Measurements from ENCODE around the gene BPIFB1. TPM values are rescaled to one million over a fixed set of nuclear protein-coding genes. Genes with fewer than 3 reads are reported as not detected.

Gene BPIFB1
- total and polyA plus RNA-seq, 9 of the 15 experiments (the other 6 are each of a cell fraction or from before 2014, with no cell fraction given) = not detected

Other genes with a start within 250 kb of the BPIFB1 start
Only the 7 nearest of the 8 such genes appear.
- gene BPIFB4, start 203.6 kb upstream of the BPIFB1 start, total RNA-seq (2014; rRNA removed) = not detected in 2 replicates
- gene BPIFB4, start 203.6 kb upstream of the BPIFB1 start, total RNA-seq (2014; rRNA removed; fragmentation: Illumina TruSeq; extraction: Trizol) = not detected in 2 replicates
- gene BPIFB4, start 203.6 kb upstream of the BPIFB1 start, total RNA-seq (2015; rRNA removed; fragmentation: Illumina TruSeq; extraction: Trizol) = not detected in 2 replicates
- not detected in 2 replicates for gene BPIFB4, start 203.6 kb upstream of the BPIFB1 start, total RNA-seq (2021)
- gene BPIFB4, start 203.6 kb upstream of the BPIFB1 start, polyA plus RNA-seq (2011; rRNA removed) = not detected in 2 replicates
- not detected in 2 replicates for gene BPIFB4, start 203.6 kb upstream of the BPIFB1 start, polyA plus RNA-seq (2014; fragmentation: Illumina TruSeq; extraction: Trizol)
- gene BPIFB4, start 203.6 kb upstream of the BPIFB1 start, polyA plus RNA-seq (2014; fragmentation: Nextera tagmentation; extraction: Ambion mirVana) = not detected
- not detected in 2 replicates for gene BPIFB4, start 203.6 kb upstream of the BPIFB1 start, polyA plus RNA-seq (2014; rRNA removed)
- gene BPIFA2, start 115.1 kb upstream of the BPIFB1 start, total RNA-seq (2014; rRNA removed) = not detected in 2 replicates
- not detected in 2 replicates for gene BPIFA2, start 115.1 kb upstream of the BPIFB1 start, total RNA-seq (2014; rRNA removed; fragmentation: Illumina TruSeq; extraction: Trizol)
- not detected in 2 replicates for gene BPIFA2, start 115.1 kb upstream of the BPIFB1 start, total RNA-seq (2015; rRNA removed; fragmentation: Illumina TruSeq; extraction: Trizol)
- not detected in 2 replicates for gene BPIFA2, start 115.1 kb upstream of the BPIFB1 start, total RNA-seq (2021)
- not detected in 2 replicates for gene BPIFA2, start 115.1 kb upstream of the BPIFB1 start, polyA plus RNA-seq (2011; rRNA removed)
- gene BPIFA2, start 115.1 kb upstream of the BPIFB1 start, polyA plus RNA-seq (2014; fragmentation: Illumina TruSeq; extraction: Trizol) = not detected in 2 replicates
- gene BPIFA2, start 115.1 kb upstream of the BPIFB1 start, polyA plus RNA-seq (2014; fragmentation: Nextera tagmentation; extraction: Ambion mirVana) = not detected
- not detected in 2 replicates for gene BPIFA2, start 115.1 kb upstream of the BPIFB1 start, polyA plus RNA-seq (2014; rRNA removed)
- gene BPIFA3, start 65.9 kb upstream of the BPIFB1 start, total RNA-seq (2014; rRNA removed) = not detected in 2 replicates
- gene BPIFA3, start 65.9 kb upstream of the BPIFB1 start, total RNA-seq (2014; rRNA removed; fragmentation: Illumina TruSeq; extraction: Trizol) = not detected in 2 replicates
- gene BPIFA3, start 65.9 kb upstream of the BPIFB1 start, total RNA-seq (2015; rRNA removed; fragmentation: Illumina TruSeq; extraction: Trizol) = not detected in 2 replicates
- not detected in 2 replicates for gene BPIFA3, start 65.9 kb upstream of the BPIFB1 start, total RNA-seq (2021)
- gene BPIFA3, start 65.9 kb upstream of the BPIFB1 start, polyA plus RNA-seq (2011; rRNA removed) = not detected in 2 replicates
- gene BPIFA3, start 65.9 kb upstream of the BPIFB1 start, polyA plus RNA-seq (2014; fragmentation: Illumina TruSeq; extraction: Trizol) = not detected in 2 replicates
- not detected for gene BPIFA3, start 65.9 kb upstream of the BPIFB1 start, polyA plus RNA-seq (2014; fragmentation: Nextera tagmentation; extraction: Ambion mirVana)
- gene BPIFA3, start 65.9 kb upstream of the BPIFB1 start, polyA plus RNA-seq (2014; rRNA removed) = not detected in 2 replicates
- gene BPIFA1, start 47.2 kb upstream of the BPIFB1 start, total RNA-seq (2014; rRNA removed) = not detected in 2 replicates
- not detected in 2 replicates for gene BPIFA1, start 47.2 kb upstream of the BPIFB1 start, total RNA-seq (2014; rRNA removed; fragmentation: Illumina TruSeq; extraction: Trizol)
- not detected in 2 replicates for gene BPIFA1, start 47.2 kb upstream of the BPIFB1 start, total RNA-seq (2015; rRNA removed; fragmentation: Illumina TruSeq; extraction: Trizol)
- not detected in 2 replicates for gene BPIFA1, start 47.2 kb upstream of the BPIFB1 start, total RNA-seq (2021)
- not detected in 2 replicates for gene BPIFA1, start 47.2 kb upstream of the BPIFB1 start, polyA plus RNA-seq (2011; rRNA removed)
- gene BPIFA1, start 47.2 kb upstream of the BPIFB1 start, polyA plus RNA-seq (2014; fragmentation: Illumina TruSeq; extraction: Trizol) = not detected in 2 replicates
- not detected for gene BPIFA1, start 47.2 kb upstream of the BPIFB1 start, polyA plus RNA-seq (2014; fragmentation: Nextera tagmentation; extraction: Ambion mirVana)
- not detected in 2 replicates for gene BPIFA1, start 47.2 kb upstream of the BPIFB1 start, polyA plus RNA-seq (2014; rRNA removed)
- gene CDK5RAP1, start 118.3 kb downstream of the BPIFB1 start, total RNA-seq (2014; rRNA removed) = 41.6 and 48.0 TPM in 2 replicates
- 62.9 and 66.0 TPM in 2 replicates for gene CDK5RAP1, start 118.3 kb downstream of the BPIFB1 start, total RNA-seq (2014; rRNA removed; fragmentation: Illumina TruSeq; extraction: Trizol)
- gene CDK5RAP1, start 118.3 kb downstream of the BPIFB1 start, total RNA-seq (2015; rRNA removed; fragmentation: Illumina TruSeq; extraction: Trizol) = 53.9 and 58.3 TPM in 2 replicates
- 51.6 and 53.5 TPM in 2 replicates for gene CDK5RAP1, start 118.3 kb downstream of the BPIFB1 start, total RNA-seq (2021)
- 51.9 and 54.5 TPM in 2 replicates for gene CDK5RAP1, start 118.3 kb downstream of the BPIFB1 start, polyA plus RNA-seq (2011; rRNA removed)
- 67.1 and 69.4 TPM in 2 replicates for gene CDK5RAP1, start 118.3 kb downstream of the BPIFB1 start, polyA plus RNA-seq (2014; fragmentation: Illumina TruSeq; extraction: Trizol)
- 100 to 1,000 TPM; 116 to 127 TPM for gene CDK5RAP1, start 118.3 kb downstream of the BPIFB1 start, polyA plus RNA-seq (2014; fragmentation: Nextera tagmentation; extraction: Ambion mirVana)
- gene CDK5RAP1, start 118.3 kb downstream of the BPIFB1 start, polyA plus RNA-seq (2014; rRNA removed) = 46.4 and 50.5 TPM in 2 replicates
- 40.8 and 50.9 TPM in 2 replicates for gene SNTA1, start 160.5 kb downstream of the BPIFB1 start, total RNA-seq (2014; rRNA removed)
- 9.1 and 9.8 TPM in 2 replicates for gene SNTA1, start 160.5 kb downstream of the BPIFB1 start, total RNA-seq (2014; rRNA removed; fragmentation: Illumina TruSeq; extraction: Trizol)
- 19.6 and 20.3 TPM in 2 replicates for gene SNTA1, start 160.5 kb downstream of the BPIFB1 start, total RNA-seq (2015; rRNA removed; fragmentation: Illumina TruSeq; extraction: Trizol)
- 35.3 and 35.4 TPM in 2 replicates for gene SNTA1, start 160.5 kb downstream of the BPIFB1 start, total RNA-seq (2021)
- 20.2 and 22.1 TPM in 2 replicates for gene SNTA1, start 160.5 kb downstream of the BPIFB1 start, polyA plus RNA-seq (2011; rRNA removed)
- 21.2 and 23.5 TPM in 2 replicates for gene SNTA1, start 160.5 kb downstream of the BPIFB1 start, polyA plus RNA-seq (2014; fragmentation: Illumina TruSeq; extraction: Trizol)
- 1 to 10 TPM; 1.2 to 2.0 TPM for gene SNTA1, start 160.5 kb downstream of the BPIFB1 start, polyA plus RNA-seq (2014; fragmentation: Nextera tagmentation; extraction: Ambion mirVana)
- gene SNTA1, start 160.5 kb downstream of the BPIFB1 start, polyA plus RNA-seq (2014; rRNA removed) = 30.7 and 32.9 TPM in 2 replicates
- 2.9 and 4.4 TPM in 2 replicates for gene CBFA2T2, start 206.9 kb downstream of the BPIFB1 start, total RNA-seq (2014; rRNA removed)
- 3.2 and 5.2 TPM in 2 replicates for gene CBFA2T2, start 206.9 kb downstream of the BPIFB1 start, total RNA-seq (2014; rRNA removed; fragmentation: Illumina TruSeq; extraction: Trizol)
- gene CBFA2T2, start 206.9 kb downstream of the BPIFB1 start, total RNA-seq (2015; rRNA removed; fragmentation: Illumina TruSeq; extraction: Trizol) = 5.8 and 6.8 TPM in 2 replicates
- gene CBFA2T2, start 206.9 kb downstream of the BPIFB1 start, total RNA-seq (2021) = 8.6 and 9.7 TPM in 2 replicates
- 9.6 and 15.6 TPM in 2 replicates for gene CBFA2T2, start 206.9 kb downstream of the BPIFB1 start, polyA plus RNA-seq (2011; rRNA removed)
- gene CBFA2T2, start 206.9 kb downstream of the BPIFB1 start, polyA plus RNA-seq (2014; fragmentation: Illumina TruSeq; extraction: Trizol) = 7.3 and 8.2 TPM in 2 replicates
- under 1 TPM; 0.27 to 0.41 TPM for gene CBFA2T2, start 206.9 kb downstream of the BPIFB1 start, polyA plus RNA-seq (2014; fragmentation: Nextera tagmentation; extraction: Ambion mirVana)
- gene CBFA2T2, start 206.9 kb downstream of the BPIFB1 start, polyA plus RNA-seq (2014; rRNA removed) = 7.8 and 8.8 TPM in 2 replicates

Measured in K562 (cell line).